Chondrocyte (in vitro differentiated cells): ENCODE data around the gene TMEFF1. TPM values are rescaled to one million over a fixed set of nuclear protein-coding genes. Genes with fewer than 3 reads are reported as not detected.

ENCODE experiments used
- DNase-seq: peaks from one replicate; pipeline ENCODE4 v3.0.0; 2021; ENCODE audit warnings: mixed read lengths, low spot score
- H3K27ac Mint-ChIP-seq: one replicate; pipeline ENCODE4 v1.8.0; 2021; ENCODE audit warnings: mild to moderate bottlenecking, moderate library complexity, mixed read lengths; ENCODE audit not compliant: unreplicated experiment
- H3K27me3 Mint-ChIP-seq: 2 replicates; pipeline ENCODE4 v1.8.0; 2021; ENCODE audit warnings: low read depth, mixed read lengths
- H3K36me3 Mint-ChIP-seq: 2 replicates; pipeline ENCODE4 v1.8.0; 2021; ENCODE audit warnings: low read depth, mixed read lengths
- H3K4me1 Mint-ChIP-seq: 2 replicates; pipeline ENCODE4 v1.8.0; 2021; ENCODE audit warnings: low read depth, mild to moderate bottlenecking, mixed read lengths
- H3K4me3 Mint-ChIP-seq: one replicate; pipeline ENCODE4 v1.8.0; 2021; ENCODE audit warnings: mild to moderate bottlenecking, moderate library complexity, mixed read lengths; ENCODE audit not compliant: unreplicated experiment
- H3K9me3 Mint-ChIP-seq: 2 replicates; pipeline ENCODE4 v1.8.0; 2021; ENCODE audit warnings: low read depth, mixed read lengths
- CTCF ChIP-seq: fragments of 200-600 bp; sonication (generic); IDR thresholded peaks from 2 replicates; pipeline ENCODE4 v1.5.0; 2021; ENCODE audit warnings: antibody characterized with exemption, mild to moderate bottlenecking, moderate library complexity
- total RNA-seq: library from RNA; stranded (reverse); gene quantifications from 3 replicates; pipeline ENCODE4 v1.2.1, GENCODE V29; 2021

Gene TMEFF1
- total RNA-seq, 1 donor from 2014 or later, result 3.0 TPM

GRCh38 chr9:100586093-100586492 lies 113.1 kb downstream of the TMEFF1 start:
- H3K27me3 Mint-ChIP-seq, result no peaks in the 10 kb centered on the region
- peaks cover 10% of the 10 kb centered on the region for H3K4me1 Mint-ChIP-seq
- H3K27ac Mint-ChIP-seq, result no peak overlapping the region
- peaks cover 1% of the 10 kb centered on the region for H3K36me3 Mint-ChIP-seq
- H3K4me3 Mint-ChIP-seq, result no peak overlapping the region
- TF ChIP-seq CTCF, result no peak
- DNase-seq, result no peak
- no peaks in the 10 kb centered on the region for H3K9me3 Mint-ChIP-seq

GRCh38 chr9:100587375-100587774 lies 114.4 kb downstream of the TMEFF1 start:
- H3K27ac Mint-ChIP-seq, result no peak overlapping the region
- H3K4me1 Mint-ChIP-seq, result peaks cover 3% of the 10 kb centered on the region
- H3K9me3 Mint-ChIP-seq, result no peaks in the 10 kb centered on the region
- no peak overlapping the region for H3K4me3 Mint-ChIP-seq
- DNase-seq, result no peak
- H3K36me3 Mint-ChIP-seq, result peaks cover 1% of the 10 kb centered on the region
- TF ChIP-seq CTCF, result no peak
- H3K27me3 Mint-ChIP-seq, result no peaks in the 10 kb centered on the region

- TF ChIP-seq CTCF, result no peak
- H3K4me3 Mint-ChIP-seq, result no peak overlapping the region
Observed at GRCh38 chr9:100589582-100589981, 116.6 kb downstream of the TMEFF1 start.

GRCh38 chr9:100590481-100590880 lies 117.5 kb downstream of the TMEFF1 start:
- Mint-ChIP-seq H3K27me3 (no peaks in the 10 kb centered on the region), H3K36me3 (no peaks in the 10 kb centered on the region), H3K27ac (no peak overlapping the region), H3K4me3 (no peak overlapping the region), H3K9me3 (no peaks in the 10 kb centered on the region), H3K4me1 (peaks cover 6% of the 10 kb centered on the region)
- no peak for TF ChIP-seq CTCF
- no peak for DNase-seq

More at GRCh38 chr9:100589582-100589981, 116.6 kb downstream of the TMEFF1 start:
- H3K4me1 Mint-ChIP-seq, result peaks cover 3% of the 10 kb centered on the region
- no peaks in the 10 kb centered on the region for H3K27me3 Mint-ChIP-seq
- H3K36me3 Mint-ChIP-seq, result no peaks in the 10 kb centered on the region
- no peak for DNase-seq
- no peak overlapping the region for H3K27ac Mint-ChIP-seq
- no peaks in the 10 kb centered on the region for H3K9me3 Mint-ChIP-seq

- no peaks in the 10 kb centered on the region for H3K9me3 Mint-ChIP-seq
- H3K27ac Mint-ChIP-seq, result no peak overlapping the region
- H3K36me3 Mint-ChIP-seq, result no peaks in the 10 kb centered on the region
- H3K27me3 Mint-ChIP-seq, result no peaks in the 10 kb centered on the region
- no peak for TF ChIP-seq CTCF
- H3K4me3 Mint-ChIP-seq, result no peak overlapping the region
- H3K4me1 Mint-ChIP-seq, result peaks cover 7% of the 10 kb centered on the region
- DNase-seq, result no peak
Observed at GRCh38 chr9:100591139-100591538, 118.2 kb downstream of the TMEFF1 start.
